SK-MEL-5 (cell line): ENCODE data around the gene SPECC1L. TPM values are rescaled to one million over a fixed set of nuclear protein-coding genes. Genes with fewer than 3 reads are reported as not detected.

Experiments
- DNase-seq: peaks from one replicate; pipeline ENCODE4 v3.0.0-alpha.2; 2016; ENCODE audit warnings: low read depth, low spot score
- in situ Hi-C: cut with HindIII; loops from 2 replicates; pipeline ENCODE4 v1.10.0; 2016; ENCODE audit warnings: low sequenced_read_pairs, high pct_unique_total_duplicates, low pct_unique_long_range_greater_than_20kb
- total RNA-seq: library from RNA; depleted of rRNA; stranded (reverse); fragments of >200 nt; shearing (Covaris generic); gene quantifications from 2 replicates; pipeline ENCODE4 v1.2.3, GENCODE V29; 2014

Gene SPECC1L
- total RNA-seq, 1 experiment from 2014 or later: 38.0 TPM

- no peak for DNase-seq
- in situ Hi-C loops: no loop called here
Measured at GRCh38 chr22:24367841-24368240, 97.2 kb downstream of the SPECC1L start.

- no peak for DNase-seq
- in situ Hi-C loops: no loop called here
Measured at GRCh38 chr22:24370401-24370800, 99.8 kb downstream of the SPECC1L start.

DNA sequence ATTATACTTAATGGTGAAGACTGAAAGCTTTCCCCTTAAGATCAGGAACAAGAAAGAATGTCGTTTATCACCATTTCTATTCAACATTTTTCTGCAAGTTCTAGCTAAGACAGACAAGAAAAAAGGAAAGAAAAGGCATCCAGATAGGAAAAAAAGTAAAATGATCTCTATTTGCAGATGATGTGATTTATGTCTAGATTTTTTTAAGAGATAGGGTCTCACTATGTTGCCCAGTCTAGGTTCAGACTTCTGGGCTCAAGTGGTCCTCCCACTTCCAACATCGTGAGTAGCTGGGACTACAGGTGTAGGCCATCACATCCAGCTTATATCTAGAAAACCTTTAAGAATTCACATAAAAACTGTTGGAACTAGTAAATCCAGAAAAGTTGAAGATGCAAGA, 105.4 kb downstream of the SPECC1L start:
- in situ Hi-C loops: no loop called here
- no peak for DNase-seq

DNA sequence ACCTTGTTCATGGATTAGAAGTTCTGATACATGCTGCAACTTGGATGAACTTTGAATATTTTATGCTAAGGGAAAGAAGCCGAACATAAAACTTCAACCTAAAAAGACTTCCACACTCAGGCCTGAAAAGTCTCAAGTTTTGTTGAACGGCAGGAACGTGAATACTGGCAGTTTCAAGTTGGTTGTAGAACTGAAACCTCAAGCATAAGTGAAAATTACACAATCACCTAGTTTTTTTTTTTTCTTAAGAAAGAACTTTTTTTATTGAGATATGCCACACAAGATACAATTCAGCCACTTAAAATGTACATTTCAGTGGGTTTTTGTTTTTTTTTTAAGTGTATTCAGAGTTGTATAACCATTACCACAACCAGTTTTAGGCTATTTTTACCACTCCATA, 106.0 kb downstream of the SPECC1L start:
- in situ Hi-C loops: no loop called here
- DNase-seq: no peak

- in situ Hi-C loops: no loop called here
- no peak for DNase-seq
Measured at GRCh38 chr22:24379536-24379935, 108.9 kb downstream of the SPECC1L start.

- DNase-seq: no peak
- in situ Hi-C loops: no loop called here
Measured at GRCh38 chr22:24380220-24380904, 109.7 kb downstream of the SPECC1L start.

GRCh38 chr22:24380905-24381230, 110.2 kb downstream of the SPECC1L start:
- in situ Hi-C loops: no loop called here
- DNase-seq: no peak

- no peak for DNase-seq
- in situ Hi-C loops: no loop called here
Measured at GRCh38 chr22:24383061-24383460, 112.4 kb downstream of the SPECC1L start.

DNA sequence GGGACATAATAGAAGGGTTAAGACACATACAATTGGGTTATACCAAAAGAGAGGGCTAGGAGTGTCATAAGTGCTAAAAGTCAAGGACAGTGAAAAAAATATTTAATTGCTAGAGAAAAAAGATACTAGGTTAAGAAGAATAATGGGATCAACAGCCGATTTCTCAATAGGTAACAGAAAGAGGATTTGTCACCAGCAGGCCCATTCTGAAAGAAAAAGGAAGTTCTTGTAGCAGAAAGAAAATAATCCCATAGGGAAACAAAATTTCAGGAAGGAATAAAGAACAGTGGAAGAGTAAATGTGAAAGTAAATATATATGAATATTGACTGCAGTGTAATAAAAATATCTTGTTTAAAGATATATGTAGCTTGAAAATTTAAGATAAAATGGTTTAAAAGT, 113.5 kb downstream of the SPECC1L start:
- DNase-seq: no peak
- in situ Hi-C loops: no loop called here

- in situ Hi-C loops: no loop called here
- DNase-seq: no peak
Measured at GRCh38 chr22:24386937-24387471, 116.4 kb downstream of the SPECC1L start.

DNA sequence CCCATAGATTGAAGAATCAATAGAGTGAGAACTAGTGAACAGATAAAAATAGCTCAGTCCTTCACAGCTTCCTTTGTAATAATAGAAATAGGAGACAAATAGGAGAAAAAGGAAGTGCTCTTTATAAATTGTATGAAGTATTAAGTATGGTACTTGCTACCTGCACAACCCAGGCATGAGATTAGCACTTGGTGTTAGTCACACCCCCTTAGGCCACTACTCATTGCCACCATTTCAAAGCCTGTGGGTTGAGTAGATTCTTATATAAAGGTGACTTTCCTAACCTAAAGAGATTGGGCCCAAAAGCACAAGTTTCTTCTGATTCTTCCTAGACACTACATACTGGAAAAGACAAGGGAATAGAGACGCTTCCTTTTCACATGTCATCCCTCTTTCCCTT, 119.0 kb downstream of the SPECC1L start:
- in situ Hi-C loops: no loop called here
- DNase-seq: no peak

DNA sequence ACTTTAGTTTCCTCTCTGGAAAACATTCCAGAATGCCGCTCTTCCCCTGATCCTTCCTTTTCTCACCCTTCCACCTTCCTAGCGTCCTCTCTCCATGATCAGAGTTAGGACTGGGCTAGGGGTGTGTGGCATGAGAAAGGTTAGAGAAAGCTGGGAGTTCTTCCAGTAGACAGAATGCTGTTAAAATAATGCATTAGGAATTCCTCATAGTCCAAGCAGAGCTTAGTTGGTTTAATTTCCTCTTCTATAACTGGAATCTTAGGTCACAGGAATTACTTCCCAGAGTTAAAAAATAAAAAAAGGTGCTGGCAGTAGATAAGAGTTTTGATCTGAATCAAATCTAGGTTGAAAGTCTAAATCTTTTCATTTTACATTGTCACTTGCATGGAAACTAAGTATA, 119.5 kb downstream of the SPECC1L start:
- no peak for DNase-seq
- in situ Hi-C loops: no loop called here

GRCh38 chr22:24390576-24390975, 119.9 kb downstream of the SPECC1L start:
- in situ Hi-C loops: no loop called here
- DNase-seq: no peak

DNA sequence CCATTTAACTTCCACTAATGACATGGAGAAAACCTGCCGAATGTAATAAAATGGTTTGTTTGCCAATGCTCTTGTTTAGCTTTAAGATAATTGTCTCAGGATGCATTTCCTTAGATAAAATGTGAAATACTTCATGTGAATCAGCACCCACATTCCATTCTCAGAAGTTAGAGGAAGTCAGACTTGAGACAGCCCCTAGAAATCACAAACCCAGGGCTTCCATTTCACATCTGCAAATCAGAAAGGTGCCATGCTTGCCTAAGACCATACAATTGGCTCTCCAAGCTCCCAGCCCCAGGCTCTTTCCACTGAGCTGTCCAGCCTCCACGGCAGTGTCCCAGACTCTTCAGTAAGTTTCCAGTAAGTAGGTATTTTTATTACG, 121.2 kb downstream of the SPECC1L start:
- no peak for DNase-seq
- in situ Hi-C loops: no loop called here

- DNase-seq: no peak
- in situ Hi-C loops: no loop called here
Measured at GRCh38 chr22:24392218-24392931, 121.7 kb downstream of the SPECC1L start.

GRCh38 chr22:24393012-24393559, 122.5 kb downstream of the SPECC1L start:
- DNase-seq: no peak
- in situ Hi-C loops: no loop called here

GRCh38 chr22:24393848-24394247, 123.2 kb downstream of the SPECC1L start:
- in situ Hi-C loops: no loop called here
- no peak for DNase-seq

DNA sequence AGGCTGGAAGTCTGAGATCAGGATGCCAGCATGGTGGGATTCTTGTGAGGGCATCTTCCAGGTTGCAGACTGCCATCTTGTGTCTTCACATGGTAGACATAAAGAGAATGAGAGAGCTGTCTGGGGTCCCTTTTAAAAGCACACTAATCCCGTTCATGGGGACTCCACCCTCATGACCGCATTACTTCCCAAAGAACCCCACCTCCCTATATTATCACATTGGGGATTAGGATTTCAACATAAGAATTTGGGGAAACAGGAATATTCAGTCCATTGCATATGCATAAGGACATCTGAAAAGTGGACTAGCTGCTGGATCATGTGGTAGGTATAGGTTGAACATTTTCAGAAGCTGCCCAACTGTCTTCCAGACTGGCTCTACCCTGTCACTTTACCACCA, 123.6 kb downstream of the SPECC1L start:
- in situ Hi-C loops: no loop called here
- no peak for DNase-seq

DNA sequence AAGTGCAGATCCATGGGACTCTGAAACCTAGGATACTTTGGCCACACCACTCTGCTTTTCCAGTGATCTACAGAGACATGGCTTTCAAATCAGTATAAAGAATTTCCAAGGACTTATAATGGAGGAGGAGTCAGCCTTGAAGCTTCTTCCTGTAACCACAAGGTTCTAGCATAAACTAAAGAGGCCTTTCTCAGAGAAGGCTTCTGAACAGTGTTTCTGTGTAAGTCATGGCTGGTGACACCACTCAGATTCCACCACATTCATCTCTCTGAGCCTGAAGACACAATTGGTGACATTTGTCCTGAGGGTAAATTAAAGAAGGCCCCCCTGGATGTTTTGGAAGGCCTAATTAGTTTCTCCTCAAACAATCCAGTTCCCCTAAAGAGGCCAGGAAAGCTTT, 127.8 kb downstream of the SPECC1L start:
- in situ Hi-C loops: no loop called here
- no peak for DNase-seq
